ENCODE results near the gene FLNB. TPM values are rescaled to one million over a fixed set of nuclear protein-coding genes. Genes with fewer than 3 reads are reported as not detected.

FLNB gene
- total and polyA plus RNA-seq, 2 of the 8 experiments (the other 6 are each of a cell fraction or from before 2014, with no cell fraction given) = 72.3 to 118 TPM

DNA sequence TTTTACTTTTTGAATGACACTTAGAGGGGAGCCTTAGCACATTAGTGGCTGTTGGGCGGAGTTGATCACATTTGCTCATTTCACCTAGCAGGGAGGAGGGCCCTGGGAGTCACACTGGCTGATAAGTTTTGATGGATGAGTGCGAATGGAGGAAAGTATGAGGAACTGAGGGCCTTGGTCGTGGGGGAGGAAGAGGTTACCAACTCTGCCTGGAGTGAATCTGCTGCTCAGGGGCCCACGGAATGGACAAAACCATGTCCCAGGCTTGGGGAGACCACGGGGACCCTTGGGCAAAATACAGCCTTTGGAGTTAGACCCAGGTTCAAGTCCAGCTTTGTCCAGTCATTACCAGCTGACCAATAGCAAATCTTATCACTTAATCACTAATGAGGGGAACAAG, 5.1 kb upstream of the FLNB start:
- DNase-seq (ENCODE audit: low read depth in 1 of 2, low spot score in 2 of 2) (no peak), FAIRE-seq (no peak)
- no peak overlapping the region for H2BK120ac ChIP-seq (replicated peaks; ENCODE audit: low read depth, low read length)
- no peak overlapping the region for H3K18ac ChIP-seq (ENCODE audit: extremely low read depth, low read length)
- no peak overlapping the region; the same call in 1 of the 2 replicates for H4K8ac ChIP-seq (ENCODE audit: extremely low read depth, insufficient read depth, low read length)
- no peaks in the 10 kb centered on the region for H3K36me3 ChIP-seq (ENCODE audit: control insufficient read depth in 2 of 4, insufficient read depth in 4 of 4, low read length in 3 of 4)
- WGBS, 2 experiments (ENCODE audit: extremely low coverage in 1 of 2, insufficient coverage in 1 of 2, insufficient read length in 1 of 2, insufficient replicate concordance in 2 of 2, low coverage in 1 of 2, low lambda C conversion rate in 2 of 2, missing lambda C conversion rate in 1 of 2) = 78% methylated on average over 5 of the region's 5 CpGs; no CpG with 5 or more reads in 1 of the 2 experiments
- H4K20me1 ChIP-seq (replicated peaks in 1 of 2; ENCODE audit: control insufficient read depth in 1 of 2, insufficient read depth in 2 of 2, low read length in 2 of 2) = no peaks in the 10 kb centered on the region
- H3K56ac ChIP-seq (replicated peaks; ENCODE audit: insufficient read length, low read depth, low read length) = no peak overlapping the region
- no peaks in the 10 kb centered on the region for H3K9me3 ChIP-seq (ENCODE audit: insufficient read depth in 2 of 2, low read depth in 1 of 2, low read length in 1 of 2)
- H3K27ac ChIP-seq (ENCODE audit: low read depth, low read length) = no peak overlapping the region
- H3K4ac ChIP-seq (replicated peaks; ENCODE audit: insufficient read length, low read depth, low read length) = no peak overlapping the region
- no peaks in the 10 kb centered on the region for H3K79me1 ChIP-seq (ENCODE audit: low read depth, low read length)
- H3K4me2 ChIP-seq (ENCODE audit: insufficient read depth in 1 of 2, low read depth in 2 of 2, low read length in 2 of 2) = no peak overlapping the region
- CTCF ChIA-PET (ENCODE audit: partially characterized antibody) = interaction anchor here (2.8 kb wide), 1 partner anchor 164 kb away, joined by 12 read pairs; no protein-coding TSS in a partner anchor
- no peak overlapping the region for H3K9ac ChIP-seq (replicated peaks in 1 of 4; ENCODE audit: extremely low read depth in 1 of 4, low read depth in 3 of 4, low read length in 3 of 4)
- H2AFZ ChIP-seq (ENCODE audit: low read length) = no peak overlapping the region
- H3K23ac ChIP-seq (ENCODE audit: insufficient read length) = no peak overlapping the region
- no peaks in the 10 kb centered on the region for H3K27me3 ChIP-seq (replicated peaks in 1 of 4; ENCODE audit: control insufficient read depth in 3 of 4, extremely low read depth in 1 of 4, insufficient read depth in 3 of 4, low read length in 3 of 4)
- H3K79me2 ChIP-seq (ENCODE audit: control insufficient read depth in 1 of 2, insufficient read depth in 2 of 2, low read length in 2 of 2) = no peaks in the 10 kb centered on the region
- POLR2A ChIA-PET (ENCODE audit: partially characterized antibody) = no interaction called here
- H3K23me2 ChIP-seq (ENCODE audit: low read depth, low read length) = no peaks in the 10 kb centered on the region
- H2BK20ac ChIP-seq (ENCODE audit: low read length) = no peak overlapping the region
- H4K91ac ChIP-seq (replicated peaks; ENCODE audit: insufficient read length, low read length) = no peak overlapping the region
- peaks cover 0 to 3% (median 3%) of the 10 kb centered on the region in 4 experiments; a peak in 3 of 7 replicates for H3K4me1 ChIP-seq (replicated peaks in 1 of 4; ENCODE audit: control insufficient read depth in 3 of 4, insufficient read depth in 4 of 4, low read length in 3 of 4)
- no peak overlapping the region for H3K4me3 ChIP-seq (ENCODE audit: extremely low read depth in 1 of 4, insufficient read depth in 2 of 4, low read depth in 3 of 4, low read length in 4 of 4)
- no peak overlapping the region for H2BK15ac ChIP-seq (ENCODE audit: low read length)
- no peak overlapping the region for H2BK5ac ChIP-seq (ENCODE audit: low read depth, low read length)
- no peak overlapping the region for H2AK5ac ChIP-seq (ENCODE audit: low read depth, low read length)
- no peak overlapping the region for H3K14ac ChIP-seq (ENCODE audit: insufficient read length)
- H2BK12ac ChIP-seq (ENCODE audit: low read depth, low read length) = no peak overlapping the region
- no peak overlapping the region for H4K5ac ChIP-seq (ENCODE audit: insufficient read length, low read depth, low read length)
- TF ChIP-seq KDM4A (IDR thresholded peaks at IDR 0.05; ENCODE audit: low read depth, low read length, severe bottlenecking) (no peak), EZH2 (IDR thresholded peaks at IDR 0.05; ENCODE audit: low read depth, low read length, severe bottlenecking) (no peak), JUND (IDR thresholded peaks at IDR 0.05; ENCODE audit: low read length) (no peak), SP1 (IDR thresholded peaks at IDR 0.05; ENCODE audit: low read depth, low read length) (no peak), TBP (IDR thresholded peaks at IDR 0.05; ENCODE audit: low read depth, low read length) (no peak), HDAC2 (IDR thresholded peaks at IDR 0.05; ENCODE audit: borderline replicate concordance in 1 of 2, low read depth in 2 of 2, low read length in 2 of 2) (no peak), SAP30 (IDR thresholded peaks at IDR 0.05; ENCODE audit: insufficient read depth, insufficient replicate concordance, low read length) (no peak), POU5F1 (IDR thresholded peaks at IDR 0.05; ENCODE audit: low read depth, low read length) (no peak), HDAC6 (IDR thresholded peaks at IDR 0.05; ENCODE audit: low read depth, low read length) (no peak), TAF7 (optimal IDR thresholded peaks at IDR 0.05; ENCODE audit: borderline replicate concordance, low read depth, low read length) (no peak), NANOG (IDR thresholded peaks at IDR 0.05; ENCODE audit: insufficient read depth, low read depth, low read length, poor library complexity, severe bottlenecking) (no peak), SUZ12 (IDR thresholded peaks at IDR 0.05; ENCODE audit: low read length) (no peak), GABPA (IDR thresholded peaks at IDR 0.05; ENCODE audit: borderline replicate concordance, insufficient read depth, low read length) (no peak), EGR1 (IDR thresholded peaks at IDR 0.05; ENCODE audit: borderline replicate concordance, low read depth, low read length) (no peak)
